ENCODE results near the gene TAL2.

The TAL2 gene

DNA sequence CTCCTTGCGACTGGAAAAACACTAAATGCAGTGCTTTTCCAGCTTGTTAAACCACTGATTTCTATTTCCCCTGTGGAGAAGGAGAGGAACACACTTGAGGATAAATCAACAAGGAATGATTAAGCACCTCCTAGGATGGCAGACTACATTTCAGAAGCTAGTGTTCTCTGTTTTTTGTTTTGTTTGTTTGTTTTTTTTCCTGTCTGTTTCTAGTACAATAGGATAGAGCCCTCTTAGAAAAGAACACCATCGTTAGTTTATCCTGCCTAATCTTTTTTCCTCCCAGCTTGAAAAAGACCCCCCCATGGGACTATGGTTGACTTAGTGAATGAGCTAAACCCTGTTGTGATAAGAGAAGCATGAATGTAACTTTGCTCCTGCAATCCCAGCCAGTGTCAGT lies 3.9 kb upstream of the TAL2 start:
- TF ChIP-seq, protein P1, sequence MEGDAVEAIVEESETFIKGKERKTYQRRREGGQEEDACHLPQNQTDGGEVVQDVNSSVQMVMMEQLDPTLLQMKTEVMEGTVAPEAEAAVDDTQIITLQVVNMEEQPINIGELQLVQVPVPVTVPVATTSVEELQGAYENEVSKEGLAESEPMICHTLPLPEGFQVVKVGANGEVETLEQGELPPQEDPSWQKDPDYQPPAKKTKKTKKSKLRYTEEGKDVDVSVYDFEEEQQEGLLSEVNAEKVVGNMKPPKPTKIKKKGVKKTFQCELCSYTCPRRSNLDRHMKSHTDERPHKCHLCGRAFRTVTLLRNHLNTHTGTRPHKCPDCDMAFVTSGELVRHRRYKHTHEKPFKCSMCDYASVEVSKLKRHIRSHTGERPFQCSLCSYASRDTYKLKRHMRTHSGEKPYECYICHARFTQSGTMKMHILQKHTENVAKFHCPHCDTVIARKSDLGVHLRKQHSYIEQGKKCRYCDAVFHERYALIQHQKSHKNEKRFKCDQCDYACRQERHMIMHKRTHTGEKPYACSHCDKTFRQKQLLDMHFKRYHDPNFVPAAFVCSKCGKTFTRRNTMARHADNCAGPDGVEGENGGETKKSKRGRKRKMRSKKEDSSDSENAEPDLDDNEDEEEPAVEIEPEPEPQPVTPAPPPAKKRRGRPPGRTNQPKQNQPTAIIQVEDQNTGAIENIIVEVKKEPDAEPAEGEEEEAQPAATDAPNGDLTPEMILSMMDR (IDR thresholded peaks at IDR 0.05; ENCODE audit: low read depth, low read length): no peak
- H3K4me3 ChIP-seq (ENCODE audit: low read depth, low read length): no peak overlapping the region

DNA sequence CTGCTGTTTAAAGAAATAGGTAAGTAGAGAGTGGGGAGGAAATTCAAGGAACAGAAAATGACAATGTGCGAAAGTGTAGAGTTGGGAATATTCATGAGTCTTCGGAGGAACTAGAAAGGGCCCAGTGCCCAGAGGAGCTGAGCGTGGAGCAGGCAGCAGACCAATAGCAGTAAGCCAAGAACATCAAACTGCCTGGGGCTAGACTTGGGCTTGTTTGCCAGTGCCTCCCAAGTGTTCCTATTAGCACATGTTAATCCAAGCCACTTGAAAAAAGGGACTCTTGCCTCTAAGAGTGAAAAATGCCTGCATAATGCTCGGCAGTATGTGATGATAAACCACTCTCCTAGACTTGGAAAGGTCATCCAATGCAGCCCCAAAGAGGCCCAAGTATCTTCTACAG lies 1.2 kb upstream of the TAL2 start:
- no peak overlapping the region for H3K4me3 ChIP-seq (ENCODE audit: low read depth, low read length)
- TF ChIP-seq, protein P1 (IDR thresholded peaks at IDR 0.05; ENCODE audit: low read depth, low read length): no peak

DNA sequence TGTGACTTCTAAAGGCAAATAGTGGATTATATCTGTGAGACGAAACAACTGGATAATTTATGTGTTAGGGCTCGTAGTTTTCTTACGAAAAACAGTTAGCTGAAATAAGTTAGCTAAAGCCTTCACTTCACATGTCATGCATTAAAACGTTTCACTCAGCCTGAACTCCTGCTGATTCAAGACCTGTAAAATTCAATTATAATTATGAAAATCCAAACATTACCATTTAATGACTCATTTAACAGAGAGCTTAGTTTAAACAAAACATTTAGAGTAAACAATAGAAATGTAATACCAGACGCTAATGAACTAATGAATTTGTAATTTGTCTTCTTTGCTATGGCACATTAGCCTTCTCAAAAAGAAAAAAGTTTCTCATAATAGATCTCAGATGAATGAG lies 1.7 kb downstream of the TAL2 start:
- TF ChIP-seq, protein P1 (IDR thresholded peaks at IDR 0.05; ENCODE audit: low read depth, low read length): no peak
- H3K4me3 ChIP-seq (ENCODE audit: low read depth, low read length): no peak overlapping the region

DNA sequence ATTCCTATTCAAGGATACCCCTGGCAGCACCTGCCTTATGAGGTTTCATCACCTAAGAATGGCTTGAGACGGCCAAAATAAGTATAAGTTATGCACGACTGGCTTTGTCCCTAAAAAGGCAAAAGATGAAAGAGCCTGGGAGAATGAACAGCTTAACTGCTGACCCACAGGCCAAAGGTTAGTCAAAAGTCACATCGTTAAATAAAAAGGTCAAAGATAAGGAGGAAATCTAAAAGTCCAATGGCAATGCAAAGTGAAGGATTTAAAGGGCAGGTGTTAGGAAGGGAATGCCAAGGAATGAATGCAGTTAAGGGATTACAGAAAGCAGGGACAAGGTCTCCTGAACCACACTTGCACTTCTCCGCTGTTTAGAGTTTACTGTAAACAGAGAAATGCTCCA lies 5.6 kb downstream of the TAL2 start:
- H3K4me3 ChIP-seq (ENCODE audit: low read depth, low read length): no peak overlapping the region

DNA sequence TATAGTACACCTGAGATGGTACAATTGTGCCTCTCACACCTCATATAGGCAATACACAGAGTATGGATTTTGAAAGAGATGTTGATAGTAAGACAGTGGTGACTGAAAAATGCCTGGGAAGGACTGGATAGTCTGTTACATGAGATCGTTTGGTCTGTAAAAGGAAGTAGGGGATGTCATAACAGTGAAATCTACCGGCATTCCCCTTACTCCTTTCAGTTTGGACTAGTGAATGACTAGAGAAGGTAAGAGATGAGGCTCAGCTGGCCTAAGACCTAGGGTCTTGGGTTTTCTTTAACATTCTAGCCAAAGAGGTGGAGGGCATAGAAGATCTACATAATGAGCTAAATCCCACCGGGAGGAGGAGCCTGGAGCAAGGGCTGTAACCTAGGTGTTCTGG lies 8.1 kb downstream of the TAL2 start:
- H3K4me3 ChIP-seq (ENCODE audit: low read depth, low read length): no peak overlapping the region
- TF ChIP-seq, protein P1 (IDR thresholded peaks at IDR 0.05; ENCODE audit: low read depth, low read length): no peak

More for the DNA sequence above, 5.6 kb downstream of the TAL2 start:
- TF ChIP-seq, protein P1 (IDR thresholded peaks at IDR 0.05; ENCODE audit: low read depth, low read length): no peak

DNA sequence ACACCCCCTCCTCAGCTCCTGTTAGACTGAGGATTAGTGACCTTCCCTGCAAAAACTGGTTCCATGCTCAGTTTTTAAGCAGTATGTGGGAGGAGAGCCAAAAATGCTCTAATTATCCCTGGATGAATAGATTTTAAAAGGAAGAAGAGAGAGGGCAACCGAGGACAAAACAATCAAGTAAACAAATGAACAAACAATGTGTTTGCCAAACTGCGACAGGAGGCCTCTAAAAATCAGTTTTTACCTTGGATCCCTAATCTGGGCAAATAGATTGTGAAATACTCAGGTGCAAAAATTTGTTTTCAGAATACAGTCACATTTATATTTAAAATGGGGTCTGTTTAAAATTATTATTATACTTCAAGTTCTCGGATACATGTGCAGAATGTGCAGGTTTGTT lies 8.5 kb downstream of the TAL2 start:
- no peak overlapping the region for H3K4me3 ChIP-seq (ENCODE audit: low read depth, low read length)
- TF ChIP-seq, protein P1 (IDR thresholded peaks at IDR 0.05; ENCODE audit: low read depth, low read length): no peak

DNA sequence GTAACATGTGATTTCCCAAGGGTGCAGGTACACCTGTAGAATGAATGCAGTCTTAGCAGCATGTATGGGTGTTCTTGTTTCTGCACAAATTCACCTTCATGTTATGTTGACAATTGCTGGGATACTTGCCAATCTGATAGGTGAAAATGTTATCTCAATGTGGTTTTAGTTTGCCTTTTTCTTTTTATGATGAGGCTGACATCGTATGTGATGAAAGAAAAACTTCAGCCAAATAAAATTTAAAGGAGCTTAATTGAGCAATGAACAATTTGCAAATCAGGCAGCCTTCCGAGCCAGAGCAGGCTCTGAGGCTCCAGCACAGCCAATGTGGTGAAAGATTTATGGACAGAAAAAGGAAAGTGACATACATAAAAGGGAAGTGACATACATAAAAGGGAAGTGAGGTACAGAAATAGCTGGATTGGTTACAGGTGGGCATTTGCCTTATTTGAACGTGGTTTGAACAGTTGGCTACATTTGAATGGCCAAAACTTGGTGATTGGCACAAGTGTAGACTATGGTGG lies 10.5 kb downstream of the TAL2 start:
- TF ChIP-seq, protein P1 (IDR thresholded peaks at IDR 0.05; ENCODE audit: low read depth, low read length): no peak
- no peak overlapping the region for H3K4me3 ChIP-seq (ENCODE audit: low read depth, low read length)
